ENCODE data around the gene CTDSPL2.

GRCh38 chr15:44541282-44541958, 114.0 kb downstream of the CTDSPL2 start:
- no peak for TF ChIP-seq GATA2 (IDR thresholded peaks at IDR 0.05; ENCODE audit: low read depth, low read length)
- TF ChIP-seq GATA3 (IDR thresholded peaks at IDR 0.05; ENCODE audit: low read depth, low read length) = no peak

All from SH-SY5Y (cell line).